ENCODE results near the gene CAPN9.

DNA sequence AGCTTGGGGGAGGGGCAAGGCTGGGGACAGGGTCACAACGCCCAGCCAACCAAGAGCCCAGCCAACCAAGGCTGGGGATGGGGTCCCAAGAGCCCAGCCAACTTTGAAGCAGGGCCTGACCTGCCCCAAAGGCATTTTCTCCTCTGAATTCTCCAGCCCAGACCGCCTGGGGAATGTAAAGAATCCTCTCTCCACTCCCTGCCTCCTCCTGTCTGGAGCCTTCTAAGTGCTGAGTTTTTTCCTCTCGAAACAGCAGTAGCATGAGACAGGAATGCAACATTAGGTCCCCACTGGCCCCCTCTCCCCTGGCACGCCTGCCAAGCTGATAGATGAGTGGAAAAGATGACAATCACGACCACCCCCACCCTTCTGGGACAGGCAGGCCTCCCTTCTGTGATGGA lies 104.1 kb downstream of the CAPN9 start:
- TF ChIP-seq, protein P1, sequence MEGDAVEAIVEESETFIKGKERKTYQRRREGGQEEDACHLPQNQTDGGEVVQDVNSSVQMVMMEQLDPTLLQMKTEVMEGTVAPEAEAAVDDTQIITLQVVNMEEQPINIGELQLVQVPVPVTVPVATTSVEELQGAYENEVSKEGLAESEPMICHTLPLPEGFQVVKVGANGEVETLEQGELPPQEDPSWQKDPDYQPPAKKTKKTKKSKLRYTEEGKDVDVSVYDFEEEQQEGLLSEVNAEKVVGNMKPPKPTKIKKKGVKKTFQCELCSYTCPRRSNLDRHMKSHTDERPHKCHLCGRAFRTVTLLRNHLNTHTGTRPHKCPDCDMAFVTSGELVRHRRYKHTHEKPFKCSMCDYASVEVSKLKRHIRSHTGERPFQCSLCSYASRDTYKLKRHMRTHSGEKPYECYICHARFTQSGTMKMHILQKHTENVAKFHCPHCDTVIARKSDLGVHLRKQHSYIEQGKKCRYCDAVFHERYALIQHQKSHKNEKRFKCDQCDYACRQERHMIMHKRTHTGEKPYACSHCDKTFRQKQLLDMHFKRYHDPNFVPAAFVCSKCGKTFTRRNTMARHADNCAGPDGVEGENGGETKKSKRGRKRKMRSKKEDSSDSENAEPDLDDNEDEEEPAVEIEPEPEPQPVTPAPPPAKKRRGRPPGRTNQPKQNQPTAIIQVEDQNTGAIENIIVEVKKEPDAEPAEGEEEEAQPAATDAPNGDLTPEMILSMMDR (conservative IDR thresholded peaks at IDR 0.05; ENCODE audit: low read depth, low read length): no peak
- no peak for TF ChIP-seq EZH2phosphoT487 (IDR thresholded peaks at IDR 0.05; ENCODE audit: borderline replicate concordance, low read length)
